Measurements from ENCODE around the gene EXOC3.

GRCh38 chr5:494667-495255, 51.8 kb downstream of the EXOC3 start:
- TF ChIP-seq CTCF (IDR thresholded peaks at IDR 0.05 in 4 of 5, conservative IDR thresholded peaks at IDR 0.05 in 1 of 5) (no peak), POLR2A (IDR thresholded peaks at IDR 0.05) (no peak)

All from gastrocnemius medialis (tissue), 4 donors.